NCI-H1694 (cell line): ENCODE measurements around the gene SEMA3B.
A peak's percentile ranks its signal among the peaks of the same experiment; 100 is the strongest.

Experiments
- DNase-seq: peaks from one replicate; lab custom pipeline; 2025; lab: John Stamatoyannopoulos, UW

Gene SEMA3B

DNA sequence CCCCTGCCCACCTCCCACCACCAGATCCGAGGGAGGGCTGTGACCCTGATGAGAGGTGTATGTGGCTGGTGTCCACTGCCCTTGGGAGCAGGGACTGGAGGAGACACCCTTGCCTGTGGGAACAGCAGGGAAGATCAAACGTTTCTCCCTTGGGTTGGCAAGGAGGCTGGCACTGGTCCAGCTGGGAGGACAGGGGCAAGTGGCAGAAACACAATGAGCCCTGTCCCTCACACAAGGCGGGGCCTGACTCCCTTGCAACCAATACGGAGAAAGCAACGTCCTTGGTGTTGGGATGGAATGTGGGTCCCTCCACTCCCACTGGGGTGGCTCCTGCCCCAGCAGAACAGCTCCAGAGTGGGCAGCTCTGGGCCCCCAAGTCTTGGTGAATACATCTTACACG lies 48.4 kb downstream of the SEMA3B start:
- DNase-seq = no peak

DNA sequence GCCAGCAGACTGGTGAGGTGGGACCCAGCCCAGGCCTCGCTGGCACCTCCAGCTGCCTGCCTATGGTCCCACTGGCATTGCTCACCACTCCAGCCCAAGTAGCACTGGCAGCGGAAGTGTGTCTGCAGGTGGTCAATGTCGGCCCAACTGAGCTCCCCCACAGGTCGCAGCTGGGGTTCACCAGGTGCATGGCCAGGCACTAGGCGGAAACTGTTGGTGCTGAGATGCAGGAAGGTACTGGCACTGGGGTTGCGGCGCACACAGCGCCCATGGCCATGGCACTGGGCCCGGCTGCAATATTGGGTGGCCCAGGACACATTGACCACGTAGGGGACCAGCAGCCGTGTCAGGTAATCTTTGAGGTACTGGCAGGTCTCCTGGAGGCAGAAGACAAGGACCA lies 49.2 kb downstream of the SEMA3B start:
- no peak for DNase-seq

DNA sequence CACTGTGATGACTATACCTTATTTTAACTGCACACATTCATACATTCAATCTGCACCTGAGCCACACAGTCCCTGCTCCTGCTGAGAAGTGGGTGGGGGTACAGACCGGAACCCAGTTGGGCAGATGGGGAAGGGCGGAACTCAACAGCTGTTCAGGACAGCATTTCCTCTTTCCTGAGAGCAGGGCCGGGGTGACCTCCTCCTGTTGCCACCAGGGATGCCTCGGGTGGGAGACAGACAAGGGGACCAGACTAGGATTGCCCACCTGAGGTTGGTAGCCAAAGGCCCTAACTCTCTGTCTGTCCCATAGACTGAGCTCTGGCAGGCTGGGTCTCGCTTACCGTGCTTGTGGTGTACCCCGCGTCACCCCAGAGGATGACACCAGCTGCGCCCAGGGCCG lies 49.7 kb downstream of the SEMA3B start:
- DNase-seq = no peak

DNA sequence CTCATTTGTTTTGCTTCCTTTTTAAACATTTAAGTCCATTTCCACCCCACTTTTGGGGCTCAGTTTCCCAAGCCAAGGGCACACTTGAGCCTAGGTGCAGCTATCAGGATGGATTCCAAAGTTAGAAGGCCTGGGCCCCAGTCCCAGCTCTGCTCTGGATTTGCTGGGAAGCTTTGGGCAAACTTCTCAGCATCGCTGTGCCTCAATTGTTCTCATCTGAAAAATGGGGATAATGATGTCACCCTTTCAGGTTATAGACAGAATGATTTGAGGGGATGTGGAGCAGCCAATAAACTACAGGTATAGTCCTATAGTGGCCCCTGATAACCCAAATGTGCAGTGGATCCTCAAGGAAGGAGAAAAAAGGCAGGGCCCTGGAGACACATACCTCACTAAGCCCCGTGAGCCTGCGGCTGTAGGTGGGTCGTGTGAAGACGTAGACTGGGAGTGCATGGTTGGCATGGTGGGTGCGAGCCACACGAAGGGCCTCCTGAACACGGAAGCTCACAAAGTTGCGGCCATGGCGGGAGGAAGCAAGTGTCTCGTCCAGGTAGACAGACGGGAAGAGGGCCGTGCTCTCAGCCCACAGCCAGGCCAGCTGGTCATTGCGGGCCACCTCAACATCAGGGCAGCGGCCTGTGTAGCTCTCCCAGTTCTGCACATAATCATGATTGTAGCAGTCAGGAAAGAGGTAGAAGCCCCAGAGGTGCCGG lies 50.4 kb downstream of the SEMA3B start:
- DNase-seq = no peak

DNA sequence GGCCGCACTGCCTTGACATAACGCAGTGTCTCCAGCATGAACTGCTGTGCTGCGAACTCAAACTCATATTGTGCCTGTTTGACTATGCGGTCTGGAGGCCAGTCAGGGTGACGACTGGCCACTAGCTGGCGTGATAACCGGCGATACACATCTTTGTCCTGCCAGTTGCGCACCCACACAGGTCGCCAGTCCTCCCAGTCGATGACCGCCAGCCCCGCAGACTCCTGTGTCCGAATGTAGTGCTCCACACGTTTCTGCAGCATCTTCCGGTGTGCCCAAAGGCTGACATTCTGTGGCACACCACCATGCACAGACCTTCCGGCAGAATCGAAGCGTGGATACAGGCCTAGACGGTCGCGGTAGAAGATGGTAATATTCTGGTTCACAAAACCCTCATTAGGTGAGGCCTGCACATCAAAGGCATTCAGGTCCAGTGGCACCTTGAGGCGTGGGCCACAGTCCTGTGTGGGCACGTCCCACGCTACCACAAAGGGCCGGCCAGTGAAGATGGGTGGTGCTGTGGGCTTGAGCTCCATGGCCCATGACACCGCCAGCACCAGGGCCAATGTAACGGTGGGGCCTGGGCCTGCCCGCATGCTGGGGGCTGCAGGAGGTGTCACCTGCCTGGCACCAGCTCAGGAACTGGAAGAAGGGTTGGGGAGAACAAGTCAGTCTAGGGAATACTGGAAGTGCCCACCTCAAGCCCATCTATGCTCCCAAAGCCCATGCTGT lies 51.1 kb downstream of the SEMA3B start:
- no peak for DNase-seq

DNA sequence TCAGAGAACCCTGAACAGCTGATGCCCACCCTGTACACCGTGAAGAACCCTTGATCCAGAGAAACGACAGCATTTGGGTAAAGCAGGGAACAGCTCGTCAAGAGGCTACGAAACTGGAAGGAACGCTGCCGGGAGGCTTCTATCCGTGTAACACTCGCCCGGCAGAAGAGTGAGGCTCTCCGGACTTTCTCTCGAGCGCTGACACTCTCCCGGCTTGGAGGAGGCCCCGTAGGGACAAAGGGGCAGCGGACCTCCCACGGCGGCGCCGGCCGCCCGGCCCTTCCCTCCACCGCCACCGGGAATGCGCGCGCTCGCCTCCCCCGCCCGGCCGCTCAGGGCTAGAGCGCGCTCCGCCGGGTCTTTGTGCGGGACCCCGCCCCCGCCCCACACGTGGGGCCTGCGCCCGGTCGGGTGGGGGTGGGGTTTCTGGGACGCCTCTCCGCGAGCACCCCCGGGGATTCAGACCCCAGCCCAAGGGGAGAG lies 51.9 kb downstream of the SEMA3B start:
- DNase-seq = no peak

DNA sequence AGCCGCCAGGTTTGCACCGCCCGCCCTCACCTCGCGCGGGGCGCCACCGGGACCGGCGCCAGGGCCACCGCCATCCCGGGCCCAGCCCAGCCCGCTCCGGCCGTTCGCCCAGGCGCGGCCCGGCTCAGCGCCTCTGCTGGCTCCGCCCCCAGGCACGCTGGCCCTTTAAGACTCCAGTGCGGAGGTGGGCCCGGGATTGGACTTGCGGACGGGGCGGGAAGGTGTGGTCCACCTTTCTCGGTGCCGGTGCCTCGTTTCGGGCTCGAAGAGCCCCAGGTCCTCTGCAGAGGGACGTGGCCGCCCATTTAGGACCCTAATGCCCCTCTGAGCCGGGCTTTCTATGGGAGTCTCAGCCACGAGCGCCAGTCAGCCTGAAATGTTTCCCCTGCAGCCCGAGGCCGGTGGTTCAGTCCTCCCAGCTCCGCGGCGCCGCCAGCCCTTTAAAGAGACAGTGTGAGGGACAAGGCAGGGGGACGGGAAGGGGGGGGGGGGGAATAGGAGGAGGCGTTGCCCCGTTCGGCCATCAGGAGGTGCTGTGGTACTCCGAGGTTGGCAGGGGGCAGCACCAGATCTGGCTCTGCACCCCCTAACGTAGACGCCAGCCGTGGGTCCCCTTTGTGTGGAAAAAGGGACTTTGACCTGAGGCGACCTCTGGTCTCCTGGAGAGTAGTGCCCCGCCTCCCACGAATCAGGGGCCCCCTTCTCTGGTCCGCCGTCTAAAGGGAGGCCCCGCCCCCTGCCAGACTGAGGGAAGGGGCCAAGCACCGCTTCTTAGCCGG lies 52.6 kb downstream of the SEMA3B start:
- DNase-seq = peak; percentile 9

DNA sequence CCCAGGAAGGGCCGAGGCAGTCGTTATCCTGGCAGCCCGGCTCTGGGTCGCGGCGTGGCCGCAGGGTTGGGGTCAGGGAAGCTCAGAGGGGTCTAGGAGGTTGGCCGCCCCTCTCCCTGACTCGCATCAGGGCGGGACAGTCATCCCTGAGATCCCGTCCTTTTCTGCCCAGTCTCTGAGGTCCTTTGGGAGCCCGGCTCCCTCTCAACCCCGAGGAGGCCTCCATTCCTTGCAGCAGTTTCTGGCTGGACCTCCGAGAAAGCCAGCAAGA lies 53.1 kb downstream of the SEMA3B start:
- no peak for DNase-seq

DNA sequence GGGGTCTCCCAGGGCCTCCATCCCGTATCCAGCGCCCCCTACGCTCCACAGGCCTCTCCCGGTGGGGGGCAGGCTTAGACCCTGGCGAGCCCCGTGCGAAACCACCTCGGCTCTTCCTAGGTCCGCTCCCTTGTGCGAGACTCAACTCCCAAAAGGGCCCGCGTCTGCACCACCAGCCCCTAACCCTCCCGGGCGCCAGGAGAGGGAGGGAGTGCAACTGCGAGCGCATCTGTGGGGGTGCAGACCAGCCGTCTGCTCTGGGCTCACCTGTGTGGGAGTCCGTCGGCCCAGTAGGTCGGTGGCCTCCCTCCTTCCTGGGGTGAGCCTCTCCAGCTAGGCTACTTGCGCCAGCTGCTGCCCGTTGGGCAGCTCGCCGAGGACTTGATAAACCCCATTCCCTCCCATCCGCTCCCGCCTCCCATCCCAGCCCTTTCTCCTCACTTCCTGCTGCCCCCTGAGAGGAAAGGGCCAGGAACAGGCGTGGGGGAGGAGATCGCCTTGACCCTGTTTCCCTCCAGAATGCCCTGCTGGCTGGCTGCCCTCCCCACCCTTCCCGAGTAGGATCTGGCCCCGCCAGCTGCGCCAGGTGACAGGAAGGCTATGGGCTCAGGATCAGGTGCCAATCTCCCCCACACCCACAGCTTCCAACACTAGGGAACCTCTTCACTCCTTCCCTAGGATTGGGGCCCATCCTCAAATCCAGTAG lies 53.6 kb downstream of the SEMA3B start, which contains the start of gene HYAL2:
TSS of gene HYAL2 (minus strand) at position 360 of the 706 bp plus-strand sequence. CDS start 2,256 bp downstream, outside the sequence.
- no peak for DNase-seq

DNA sequence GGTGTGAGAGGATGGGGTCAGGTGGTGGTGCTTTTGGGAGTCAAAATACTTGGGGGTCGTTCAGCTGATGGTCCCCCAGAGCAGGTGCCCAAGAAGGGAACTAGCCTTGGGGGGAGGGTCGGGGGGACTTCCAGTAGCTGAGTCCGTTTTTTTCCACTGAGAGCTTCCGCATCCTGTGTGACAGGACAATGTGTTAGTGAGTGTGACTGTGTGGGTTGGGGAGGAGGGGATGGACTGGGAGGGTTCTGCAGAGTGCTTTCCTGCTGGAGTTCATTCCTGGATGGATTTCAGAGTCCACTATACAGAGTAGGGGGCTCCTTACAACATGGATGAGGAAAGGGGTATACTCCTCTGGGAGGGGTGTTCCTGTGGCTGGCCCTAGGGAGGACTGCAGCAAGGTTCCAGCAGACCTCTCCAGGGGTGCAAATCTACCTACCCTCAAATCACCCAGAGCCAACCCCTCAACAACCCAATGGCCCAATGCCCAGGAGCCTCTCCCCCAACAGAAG lies 54.2 kb downstream of the SEMA3B start:
- no peak for DNase-seq

DNA sequence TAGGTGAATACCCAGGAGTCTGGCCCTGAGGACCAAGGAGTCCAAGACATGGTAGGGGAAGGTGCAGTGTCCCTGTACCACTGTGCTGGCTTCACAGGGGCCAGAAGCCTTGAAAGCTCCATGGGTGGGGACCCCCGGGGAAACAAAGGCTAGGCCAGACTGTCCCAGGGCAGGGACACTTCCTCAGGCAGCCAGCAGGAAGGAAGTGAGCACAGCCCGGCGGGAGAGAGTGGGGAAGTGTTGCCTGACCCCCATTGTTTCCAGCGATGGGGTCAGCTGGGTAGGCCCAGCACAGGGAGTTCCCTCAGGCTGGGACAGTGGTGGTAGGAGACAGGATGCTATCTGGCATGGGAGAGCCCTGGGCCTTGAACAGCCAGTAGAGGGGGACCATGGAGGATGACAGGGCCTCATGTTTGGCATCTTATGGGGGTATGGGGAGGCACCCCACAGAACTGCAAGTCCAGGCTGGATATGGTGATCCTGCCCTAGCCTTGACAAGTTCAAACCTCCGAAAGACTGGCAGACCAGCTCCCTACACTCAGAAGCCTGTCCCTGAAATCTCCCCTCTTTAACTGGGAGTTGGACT lies 54.8 kb downstream of the SEMA3B start:
- DNase-seq = no peak

DNA sequence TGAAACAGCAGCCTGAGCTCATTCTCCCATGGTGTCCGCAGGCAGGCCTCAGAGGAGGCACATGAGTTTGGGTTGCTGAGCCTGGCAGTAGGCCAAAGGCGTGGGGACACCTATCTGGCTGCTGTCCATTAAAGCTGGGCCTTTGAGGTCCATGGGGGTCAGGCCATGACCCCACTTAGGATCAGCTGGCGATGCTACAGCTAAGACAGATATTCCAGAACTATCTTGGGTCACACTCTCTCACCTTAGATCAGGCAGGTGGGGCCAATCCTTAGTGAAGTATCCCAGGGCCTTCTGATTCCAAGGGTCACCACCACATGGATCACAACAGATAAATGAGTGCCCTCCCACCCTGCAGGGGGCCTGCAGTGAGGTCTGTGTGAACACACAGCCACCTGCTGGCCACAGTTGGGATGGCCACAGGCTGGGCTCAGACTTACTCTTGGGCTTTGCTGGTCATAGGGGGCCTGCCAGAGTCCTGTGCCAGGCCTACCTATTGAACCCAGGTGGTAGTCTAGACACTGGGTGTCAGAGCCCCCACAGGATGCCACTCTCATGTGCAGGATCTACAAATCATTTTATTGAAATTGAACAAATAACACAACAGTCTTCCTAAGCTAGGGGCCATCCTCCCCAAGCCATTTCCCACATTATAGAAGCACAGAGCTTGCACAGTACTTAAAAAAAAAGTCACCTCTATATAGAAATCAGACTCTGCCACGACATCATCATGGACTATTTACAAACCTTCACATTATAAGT lies 55.6 kb downstream of the SEMA3B start:
- DNase-seq = peak; percentile 19

DNA sequence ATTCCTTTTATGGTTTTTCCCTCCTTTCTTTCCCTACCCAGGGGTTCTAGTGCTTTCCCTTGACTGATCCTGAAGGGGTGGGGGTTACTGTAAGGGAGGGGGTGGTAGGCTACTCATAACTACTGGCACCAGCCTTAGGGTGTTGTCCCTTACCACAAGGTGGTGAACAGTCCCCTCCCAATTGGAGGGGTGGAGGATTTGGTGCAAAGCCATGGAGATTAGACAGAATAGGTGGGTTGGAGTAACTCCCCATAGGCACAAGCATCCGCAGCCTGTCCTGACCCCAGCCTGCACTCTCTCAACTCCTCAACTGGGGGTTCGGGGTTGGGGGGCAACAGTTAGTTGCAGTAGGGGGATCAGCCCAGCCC lies 56.1 kb downstream of the SEMA3B start:
- DNase-seq = no peak

DNA sequence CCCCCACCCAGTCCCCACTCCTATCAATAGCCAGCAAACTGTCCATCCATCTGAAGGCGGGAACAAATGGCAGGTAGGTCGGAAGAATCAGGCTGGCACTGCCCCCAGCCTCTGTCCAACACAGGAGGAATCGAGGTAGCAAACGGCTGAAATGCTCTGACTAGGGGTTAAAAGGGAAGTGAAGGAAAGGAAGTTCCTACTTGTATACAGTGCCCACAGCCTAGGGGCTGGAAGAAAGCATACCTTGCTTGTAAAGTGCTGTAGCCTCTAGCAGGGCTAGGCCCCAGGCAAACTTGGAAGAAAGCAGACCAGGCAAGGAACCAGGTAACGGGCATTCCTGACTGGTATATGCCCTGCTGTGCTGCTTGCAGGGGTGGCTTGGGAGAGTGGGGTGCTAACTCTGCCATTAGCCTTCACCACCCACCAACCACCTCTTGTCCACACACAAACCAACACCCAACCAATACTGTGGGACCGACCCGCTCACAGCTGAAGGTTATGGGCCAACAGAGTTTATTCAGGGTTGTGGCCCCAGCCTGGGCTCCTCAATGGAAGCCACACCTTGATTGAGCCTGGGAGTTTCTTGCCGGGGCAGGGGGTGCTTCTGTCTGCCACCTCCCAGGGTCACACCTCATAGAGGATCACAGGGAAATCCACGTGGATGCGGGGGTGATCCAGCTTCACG lies 56.7 kb downstream of the SEMA3B start:
- no peak for DNase-seq

DNA sequence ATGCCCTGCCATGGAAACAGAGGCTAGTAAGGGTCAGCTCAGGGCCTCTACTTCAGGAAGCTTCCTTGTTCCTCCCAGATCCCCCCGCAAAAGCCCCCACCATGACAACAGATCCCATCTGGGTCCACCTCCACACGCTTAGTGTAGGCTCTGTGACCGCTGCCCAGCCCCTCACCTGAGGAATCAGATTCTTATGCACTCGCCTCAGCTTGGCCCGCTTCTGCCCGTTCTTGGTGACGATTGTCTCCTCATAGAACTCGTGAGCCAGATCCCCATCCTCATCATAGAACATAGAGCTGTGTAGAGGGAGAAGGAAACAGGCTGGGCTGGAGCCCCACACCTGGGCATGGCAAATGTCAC lies 57.2 kb downstream of the SEMA3B start:
- no peak for DNase-seq

DNA sequence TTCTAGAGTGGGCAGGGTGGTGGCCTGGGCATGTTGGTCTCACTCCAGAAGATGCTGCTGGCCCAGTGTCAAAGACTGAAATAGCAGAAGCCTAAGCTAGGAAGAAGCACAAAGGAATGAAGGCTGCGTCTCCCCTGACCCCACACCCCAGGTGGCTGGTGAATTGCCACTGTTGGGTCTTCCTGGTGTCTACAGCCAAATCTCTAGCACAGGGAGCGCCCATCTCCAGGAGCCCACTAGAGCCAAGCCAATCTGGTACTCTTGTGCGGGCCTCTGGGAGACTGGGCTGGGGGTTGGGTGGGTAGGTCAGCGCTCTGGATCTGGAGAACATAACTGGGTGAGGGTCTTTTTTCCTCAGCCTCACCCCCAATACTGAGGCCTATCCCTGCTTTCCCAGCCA lies 58.2 kb downstream of the SEMA3B start:
- DNase-seq = no peak
